DOHH2 (cell line): Measurements from ENCODE around the gene PLXNB1.

ENCODE experiments used
- CTCF ChIP-seq: fragments of 200-600 bp; sonication (generic); IDR thresholded peaks from one replicate; pipeline ENCODE4 v1.5.1; 2014; ENCODE audit warnings: antibody characterized with exemption, mild to moderate bottlenecking, low read depth, low read length; ENCODE audit not compliant: poor library complexity, severe bottlenecking
- EZH2phosphoT487 ChIP-seq: fragments of 200-600 bp; sonication (generic); IDR thresholded peaks from 2 replicates; pipeline ENCODE4 v1.6.1; 2017; ENCODE audit warnings: borderline replicate concordance, mild to moderate bottlenecking, antibody characterized with exemption, low read length, moderate library complexity, mixed read lengths

DNA sequence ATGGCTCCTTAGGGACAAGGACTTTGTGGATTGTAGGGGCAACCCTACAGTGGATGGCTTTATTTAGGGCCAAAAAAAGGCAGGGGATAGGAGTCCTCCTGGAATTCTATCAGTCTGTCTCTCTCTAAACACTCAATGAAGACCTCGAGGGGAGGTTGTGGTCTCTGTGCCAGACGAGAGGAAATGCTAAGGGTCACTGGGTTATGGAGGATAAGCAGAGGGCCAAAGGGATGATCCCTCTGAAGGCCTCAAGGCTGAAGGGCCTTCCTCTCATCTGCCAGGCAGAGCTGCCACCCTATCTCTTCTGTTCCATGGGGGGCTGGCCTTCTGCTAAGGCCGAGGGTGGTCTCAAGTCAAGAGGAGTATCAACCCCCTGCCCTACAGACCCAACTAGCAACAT lies 27.0 kb downstream of the PLXNB1 start:
- no peak for TF ChIP-seq CTCF
- TF ChIP-seq EZH2phosphoT487: no peak
